Tibial nerve (tissue), 3 donors: Measurements from ENCODE around the gene ZDHHC11.
"Not testable (repeated sequence)": the region's sequence is repeated elsewhere in the genome, so short reads cannot be mapped to it uniquely, and the experiment has no call there.

Experiments
- POLR2A ChIP-seq, 2 donors: fragments of 450-650 bp; IDR thresholded peaks; one replicate each; pipeline ENCODE4 v1.6.1; 2017; ENCODE audit warnings: antibody characterized with exemption in 2 of 2, mild to moderate bottlenecking in 2 of 2, moderate library complexity in 2 of 2
- TF ChIP-seq, protein P1 (sequence below), 5 experiments: fragments of 200-600 bp in 3 of 5; fragments of 450-650 bp in 2 of 5; sonication (generic) in 3 of 5; IDR thresholded peaks; one replicate each; pipeline ENCODE4 v1.5.1; 2016 to 2019; ENCODE audit warnings: antibody characterized with exemption in 5 of 5, mild to moderate bottlenecking in 3 of 5, moderate library complexity in 2 of 5

DNA sequence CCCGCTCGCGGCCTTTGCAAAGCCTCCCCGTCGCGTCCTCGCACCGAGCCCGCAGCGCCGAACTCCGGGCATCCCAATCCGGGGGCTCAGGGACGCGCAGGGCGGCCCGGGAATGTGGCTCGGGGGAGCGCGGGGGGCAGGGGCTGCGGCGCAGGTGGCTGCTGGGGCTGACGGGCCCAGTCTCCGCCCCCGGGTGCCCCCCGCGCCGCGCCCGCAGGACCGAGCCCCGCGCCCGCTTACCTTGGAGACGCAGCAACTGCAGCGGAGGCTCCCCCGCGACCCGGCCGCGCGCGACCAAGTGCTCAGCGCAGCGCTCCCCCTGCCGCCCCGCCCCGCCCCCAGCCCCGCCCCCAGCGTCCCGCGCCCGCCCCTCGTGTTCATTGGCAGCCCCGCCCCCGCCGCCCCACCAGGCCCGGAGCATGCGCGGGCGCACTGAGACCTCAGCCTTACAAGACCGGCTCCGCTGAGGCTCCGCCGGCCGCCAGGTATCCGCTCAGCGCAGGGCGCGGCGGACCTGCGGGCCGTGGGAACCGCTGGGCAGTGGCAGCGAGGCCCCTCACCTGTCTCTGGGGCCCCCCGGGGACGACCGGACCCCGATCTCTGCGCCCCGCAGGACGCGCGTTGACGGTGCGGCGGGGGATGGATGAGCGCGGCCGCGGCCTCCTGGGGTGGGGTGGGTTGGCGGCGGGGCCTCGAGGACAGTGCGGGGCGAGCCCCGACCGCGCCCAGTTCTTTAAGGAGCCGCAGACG, 66.2 kb downstream of the ZDHHC11 start, which contains the start of gene ZDHHC11B:
- not testable (repeated sequence) for TF ChIP-seq POLR2A (IDR thresholded peaks at IDR 0.05)
- TF ChIP-seq, protein P1, sequence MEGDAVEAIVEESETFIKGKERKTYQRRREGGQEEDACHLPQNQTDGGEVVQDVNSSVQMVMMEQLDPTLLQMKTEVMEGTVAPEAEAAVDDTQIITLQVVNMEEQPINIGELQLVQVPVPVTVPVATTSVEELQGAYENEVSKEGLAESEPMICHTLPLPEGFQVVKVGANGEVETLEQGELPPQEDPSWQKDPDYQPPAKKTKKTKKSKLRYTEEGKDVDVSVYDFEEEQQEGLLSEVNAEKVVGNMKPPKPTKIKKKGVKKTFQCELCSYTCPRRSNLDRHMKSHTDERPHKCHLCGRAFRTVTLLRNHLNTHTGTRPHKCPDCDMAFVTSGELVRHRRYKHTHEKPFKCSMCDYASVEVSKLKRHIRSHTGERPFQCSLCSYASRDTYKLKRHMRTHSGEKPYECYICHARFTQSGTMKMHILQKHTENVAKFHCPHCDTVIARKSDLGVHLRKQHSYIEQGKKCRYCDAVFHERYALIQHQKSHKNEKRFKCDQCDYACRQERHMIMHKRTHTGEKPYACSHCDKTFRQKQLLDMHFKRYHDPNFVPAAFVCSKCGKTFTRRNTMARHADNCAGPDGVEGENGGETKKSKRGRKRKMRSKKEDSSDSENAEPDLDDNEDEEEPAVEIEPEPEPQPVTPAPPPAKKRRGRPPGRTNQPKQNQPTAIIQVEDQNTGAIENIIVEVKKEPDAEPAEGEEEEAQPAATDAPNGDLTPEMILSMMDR (IDR thresholded peaks at IDR 0.05): not testable (repeated sequence)
